Mesodermal cell (in vitro differentiated cells): ENCODE results near the gene LMF2.

ENCODE experiments used
- H3K27ac ChIP-seq: 2 replicates; pipeline ENCODE4 v1.7.0; 2013; ENCODE audit warnings: mild to moderate bottlenecking, low read depth, low read length, moderate library complexity; ENCODE audit not compliant: severe bottlenecking
- H3K36me3 ChIP-seq: 2 replicates; pipeline ENCODE4 v1.7.1; 2013; ENCODE audit warnings: mild to moderate bottlenecking, low read length, moderate library complexity; ENCODE audit not compliant: control insufficient read depth, insufficient read depth
- H3K4me1 ChIP-seq: one replicate; pipeline ENCODE4 v1.7.1; 2013; ENCODE audit warnings: mild to moderate bottlenecking, low read length; ENCODE audit not compliant: insufficient read depth, control insufficient read depth, poor library complexity, severe bottlenecking
- H3K4me3 ChIP-seq: 2 replicates; pipeline ENCODE4 v1.7.0; 2013; ENCODE audit warnings: low read length, control low read depth, mild to moderate bottlenecking; ENCODE audit not compliant: insufficient read depth, poor library complexity, severe bottlenecking; ENCODE audit errors: extremely low read depth
- H3K9me3 ChIP-seq: 2 replicates; pipeline ENCODE4 v1.7.1; 2013; ENCODE audit warnings: mild to moderate bottlenecking, low read length, moderate library complexity; ENCODE audit not compliant: control insufficient read depth
- WGBS, 2 experiments: methylation state at CpG; one replicate each; pipeline ENCODE4 v1.1.5; 2013; ENCODE audit warnings: missing lambda C conversion rate in 2 of 2; ENCODE audit not compliant: insufficient coverage in 2 of 2; 5-methylcytosine and 5-hydroxymethylcytosine counted together

Gene LMF2

GRCh38 chr22:50474710-50475651, 32.5 kb downstream of the LMF2 start, which contains the start of gene SBF1:
Gene SBF1, minus strand, starts transcription at chr22:50475035. Its CDS starts 195 bp downstream, at chr22:50474840.
- H3K4me3 ChIP-seq = peak within 1 kb of the TSS; percentile 67
- no peak within 1 kb of the TSS for H3K27ac ChIP-seq
- no peaks in the 10 kb centered on the region for H3K9me3 ChIP-seq
- peaks cover 10% of the 10 kb centered on the region for H3K36me3 ChIP-seq
- 6 to 7% methylated on average over 58 to 87 of the region's 97 CpGs for WGBS, 2 experiments
- H3K4me1 ChIP-seq = peaks cover 21% of the 10 kb centered on the region

- H3K36me3 ChIP-seq = peaks cover 10% of the 10 kb centered on the region
- H3K9me3 ChIP-seq = no peaks in the 10 kb centered on the region
- 11 to 21% methylated on average over 44 to 55 of the region's 62 CpGs for WGBS, 2 experiments
- H3K4me3 ChIP-seq = peak overlapping the region; percentile 67
- peaks cover 30% of the 10 kb centered on the region for H3K4me1 ChIP-seq
- no peak overlapping the region for H3K27ac ChIP-seq
These were observed 33.4 kb downstream of the LMF2 start for GRCh38 chr22:50473855-50474671.

- H3K9me3 ChIP-seq = no peaks in the 10 kb centered on the region
- H3K36me3 ChIP-seq = peaks cover 10% of the 10 kb centered on the region
- H3K4me3 ChIP-seq = no peak overlapping the region
- WGBS, 2 experiments = 85 to 98% methylated on average over 3 to 6 of the region's 6 CpGs
- peaks cover 30% of the 10 kb centered on the region for H3K4me1 ChIP-seq
- H3K27ac ChIP-seq = no peak overlapping the region
These were observed 34.4 kb downstream of the LMF2 start for GRCh38 chr22:50473088-50473487.

GRCh38 chr22:50471962-50472361, 35.5 kb downstream of the LMF2 start:
- H3K9me3 ChIP-seq = no peaks in the 10 kb centered on the region
- no peak overlapping the region for H3K27ac ChIP-seq
- H3K36me3 ChIP-seq = peaks cover 20% of the 10 kb centered on the region
- H3K4me1 ChIP-seq = peaks cover 30% of the 10 kb centered on the region
- 84% methylated on average over 5 of the region's 5 CpGs for WGBS, 2 experiments
- H3K4me3 ChIP-seq = no peak overlapping the region

GRCh38 chr22:50471197-50471847, 36.2 kb downstream of the LMF2 start:
- H3K4me3 ChIP-seq = no peak overlapping the region
- WGBS, 2 experiments = 88 to 91% methylated on average over 12 to 14 of the region's 21 CpGs
- peaks cover 30% of the 10 kb centered on the region for H3K4me1 ChIP-seq
- peaks cover 27% of the 10 kb centered on the region for H3K36me3 ChIP-seq
- H3K27ac ChIP-seq = no peak overlapping the region
- no peaks in the 10 kb centered on the region for H3K9me3 ChIP-seq

- no peaks in the 10 kb centered on the region for H3K9me3 ChIP-seq
- H3K4me1 ChIP-seq = peaks cover 30% of the 10 kb centered on the region
- WGBS, 2 experiments = 80 to 81% methylated on average over 3 to 5 of the region's 6 CpGs
- peaks cover 35% of the 10 kb centered on the region for H3K36me3 ChIP-seq
- no peak overlapping the region for H3K27ac ChIP-seq
- H3K4me3 ChIP-seq = no peak overlapping the region
These were observed 37.0 kb downstream of the LMF2 start for GRCh38 chr22:50470491-50470890.

DNA sequence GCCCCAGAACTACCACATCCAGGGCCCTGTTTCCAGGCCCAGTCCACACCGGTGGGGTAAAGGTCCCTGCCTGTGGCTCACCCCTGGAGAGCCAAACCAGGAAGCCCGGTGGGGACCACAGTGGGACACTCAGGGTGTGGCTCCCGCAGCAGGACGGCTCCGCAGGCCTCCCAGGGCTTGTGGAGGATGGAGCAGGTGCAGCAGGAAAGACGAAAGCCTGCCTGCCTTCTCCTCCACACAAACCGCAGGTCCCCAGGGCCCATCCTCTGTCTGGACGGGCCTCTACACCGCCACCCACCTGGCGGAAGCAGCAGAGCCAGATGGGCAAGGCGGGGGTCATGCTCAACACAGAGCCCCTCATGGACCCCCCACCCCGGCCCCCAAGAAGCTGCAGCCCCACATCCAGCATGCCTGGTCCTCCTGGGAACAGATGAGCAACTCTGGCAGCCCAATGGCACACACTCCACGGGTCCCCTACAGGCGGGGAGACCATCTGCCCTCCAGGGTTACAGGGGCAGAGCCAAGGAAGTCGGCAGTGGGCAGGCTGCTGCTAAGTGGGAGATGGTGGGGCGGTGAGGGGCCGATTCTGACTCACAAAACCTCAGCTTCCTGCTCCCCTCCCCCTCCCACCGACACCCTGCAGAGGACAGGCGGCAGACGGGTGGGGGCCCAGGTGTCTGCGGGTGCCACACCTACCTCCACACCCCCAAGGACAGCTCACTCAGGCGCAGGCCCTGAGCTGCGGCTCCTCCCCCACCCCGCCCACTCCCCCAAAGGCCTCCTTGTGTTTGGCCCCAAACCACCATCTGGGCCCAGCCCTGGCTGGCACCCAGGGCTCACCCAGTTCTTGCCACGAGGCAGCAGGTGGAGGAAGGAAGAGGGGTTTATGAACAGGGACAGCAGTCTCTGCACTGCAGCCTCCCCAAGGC, 37.9 kb downstream of the LMF2 start:
- Histone ChIP-seq H3K4me1 (peaks cover 25% of the 10 kb centered on the region), H3K4me3 (no peak overlapping the region), H3K27ac (no peak overlapping the region), H3K9me3 (no peaks in the 10 kb centered on the region), H3K36me3 (peaks cover 44% of the 10 kb centered on the region)
- 57 to 75% methylated on average over 11 to 15 of the region's 25 CpGs for WGBS, 2 experiments

DNA sequence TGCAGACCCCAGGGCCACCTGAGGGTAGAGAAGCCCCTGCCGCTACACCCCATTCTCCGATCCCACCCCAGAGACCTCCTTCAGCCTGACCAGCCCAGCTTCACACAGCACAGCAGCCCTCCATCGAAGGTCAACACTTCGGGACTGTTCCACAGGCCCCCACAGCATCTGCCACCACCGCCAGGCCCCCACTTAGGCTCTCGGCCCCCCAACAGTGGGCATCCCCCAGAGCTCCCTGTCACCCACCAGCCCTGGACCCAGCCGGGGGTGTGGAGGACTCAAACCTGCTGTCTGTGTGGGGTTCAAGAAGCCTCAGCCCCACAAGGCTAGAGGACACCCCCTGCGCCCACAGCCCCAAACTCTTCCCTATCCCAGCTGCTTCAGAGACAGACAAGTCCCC, 38.9 kb downstream of the LMF2 start:
- Histone ChIP-seq H3K27ac (no peak overlapping the region), H3K4me3 (no peak overlapping the region), H3K9me3 (no peaks in the 10 kb centered on the region), H3K36me3 (peaks cover 54% of the 10 kb centered on the region), H3K4me1 (peaks cover 25% of the 10 kb centered on the region)
- WGBS, 2 experiments = 90 to 91% methylated on average over 2 to 6 of the region's 8 CpGs

- WGBS, 2 experiments = 92 to 93% methylated on average over 17 to 22 of the region's 22 CpGs
- H3K36me3 ChIP-seq = peaks cover 56% of the 10 kb centered on the region
- H3K4me3 ChIP-seq = no peak overlapping the region
- peaks cover 22% of the 10 kb centered on the region for H3K4me1 ChIP-seq
- no peaks in the 10 kb centered on the region for H3K9me3 ChIP-seq
- H3K27ac ChIP-seq = no peak overlapping the region
These were observed 39.6 kb downstream of the LMF2 start for GRCh38 chr22:50467773-50468440.
